ENCODE data around the gene CFDP1. TPM values are rescaled to one million over a fixed set of nuclear protein-coding genes. Genes with fewer than 3 reads are reported as not detected.

The CFDP1 gene
- total RNA-seq, 1 donor from 2014 or later, result 51.0 TPM

DNA sequence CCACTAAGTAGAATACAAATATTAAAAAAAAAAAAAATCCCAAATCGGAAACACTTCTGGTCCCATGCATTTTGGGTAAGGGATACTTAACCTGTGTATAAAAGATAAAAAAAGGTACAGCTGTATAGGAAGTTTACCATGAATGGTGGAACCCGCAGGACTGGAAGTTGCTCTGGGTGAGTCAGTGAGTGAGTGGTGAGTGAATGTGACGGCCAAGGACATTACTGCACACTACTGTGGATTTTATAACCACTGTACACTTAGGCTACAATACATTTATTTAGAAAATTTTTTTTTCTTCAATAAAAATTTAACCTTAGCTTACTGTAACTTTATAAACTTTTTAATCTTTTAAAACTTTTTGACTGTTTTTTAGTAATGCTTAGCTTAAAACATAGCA lies 110.6 kb downstream of the CFDP1 start:
- no peak for DNase-seq (ENCODE audit: low read depth, low spot score)

DNA sequence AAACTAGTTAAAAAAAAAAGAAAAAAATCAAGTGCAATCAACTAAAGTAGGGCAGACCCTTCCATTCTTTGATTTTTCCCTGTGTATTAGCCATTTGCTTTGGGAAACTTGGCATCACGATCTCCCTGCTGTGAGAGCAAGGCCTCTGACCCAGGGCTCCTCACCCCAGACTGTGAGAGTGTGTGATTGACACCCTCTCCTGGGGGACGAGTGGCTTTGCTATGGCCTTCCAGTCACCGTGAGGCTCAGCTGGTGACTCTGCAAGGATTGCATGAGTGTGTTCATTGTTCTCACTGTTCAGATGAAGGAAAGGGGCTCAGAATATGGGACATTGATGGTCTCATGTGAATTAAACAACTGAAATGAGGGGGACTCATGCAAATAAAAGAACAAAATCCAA lies 112.9 kb downstream of the CFDP1 start:
- DNase-seq (ENCODE audit: low read depth, low spot score), result no peak

DNA sequence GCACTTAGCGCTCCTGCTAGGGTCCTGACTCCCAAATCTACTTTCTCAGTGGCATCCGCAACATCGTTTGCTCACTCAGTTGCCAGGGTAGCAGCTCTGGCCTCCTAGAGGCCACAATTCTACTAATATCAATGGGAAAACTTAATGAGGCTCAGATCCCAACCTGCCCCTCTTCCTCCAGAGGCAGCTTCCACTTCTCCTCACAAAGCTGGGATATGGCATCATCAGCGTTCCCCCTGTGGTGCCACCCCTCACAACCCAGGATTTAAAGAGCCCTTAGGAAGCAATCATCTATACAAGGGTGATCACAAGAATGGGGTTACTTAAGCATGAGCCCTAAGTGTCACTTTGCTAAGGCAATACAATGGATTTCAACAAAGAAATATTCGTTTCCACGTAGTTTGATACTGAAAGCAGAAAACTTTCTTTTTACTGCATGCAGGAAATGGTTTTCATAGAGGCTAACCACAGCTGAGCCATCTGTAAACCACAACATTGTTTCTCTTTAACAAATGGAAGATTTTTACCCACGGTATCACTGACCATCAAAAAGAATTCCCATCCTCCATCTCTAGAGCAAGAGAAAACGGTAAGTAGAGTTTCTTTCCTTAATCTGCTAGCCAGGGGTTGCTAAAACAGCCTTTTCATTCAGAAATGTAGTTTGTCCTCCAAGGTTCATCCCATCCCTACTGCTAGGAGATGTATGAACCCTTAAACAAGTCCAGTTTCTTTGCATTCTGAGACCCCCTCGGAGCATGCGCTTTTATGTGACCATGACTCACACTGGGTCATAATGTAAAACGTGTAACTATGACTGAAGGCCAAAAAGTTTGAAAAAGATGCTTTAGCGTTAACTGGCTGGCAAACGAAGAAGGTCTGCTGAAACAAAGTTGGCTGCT lies 113.5 kb downstream of the CFDP1 start:
- no peak for DNase-seq (ENCODE audit: low read depth, low spot score)

DNA sequence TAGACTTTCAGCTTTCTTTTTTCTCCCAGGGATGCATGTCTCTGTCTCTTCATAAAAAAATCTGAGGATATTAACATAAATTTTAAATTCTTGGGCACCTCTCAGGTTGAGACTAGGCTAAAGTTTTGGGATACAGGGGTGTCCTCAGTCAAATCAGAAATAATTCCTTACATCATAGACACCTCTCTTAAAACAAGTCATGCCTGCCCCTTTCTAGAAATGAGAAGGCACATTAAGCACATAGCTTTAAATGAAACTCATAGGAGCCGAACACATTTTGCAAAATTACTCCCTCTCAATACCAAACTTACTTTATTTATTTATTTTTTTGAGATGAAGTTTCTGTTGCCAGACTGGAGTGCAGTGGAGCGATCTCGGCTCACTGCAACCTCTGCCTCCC lies 114.6 kb downstream of the CFDP1 start:
- DNase-seq (ENCODE audit: low read depth, low spot score), result no peak

DNA sequence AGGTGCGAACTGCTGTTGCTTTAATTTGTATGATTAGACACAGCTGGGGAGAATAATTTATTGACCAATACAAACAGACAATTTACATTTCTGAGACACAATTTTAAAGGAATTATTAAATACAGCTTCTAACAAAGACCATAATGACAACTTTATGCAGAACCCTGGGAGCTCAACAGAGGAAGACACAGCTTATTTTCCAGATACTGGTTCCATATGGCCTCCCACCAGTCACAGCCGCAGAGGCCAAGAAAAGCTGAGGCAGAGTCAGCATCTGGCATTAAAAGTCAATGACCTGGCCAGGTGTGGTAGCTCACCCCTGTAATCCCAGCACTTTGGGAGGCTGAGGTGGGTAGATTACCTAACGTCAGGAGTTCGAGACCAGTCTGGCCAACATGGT lies 115.8 kb downstream of the CFDP1 start:
- DNase-seq (ENCODE audit: low read depth, low spot score), result no peak

DNA sequence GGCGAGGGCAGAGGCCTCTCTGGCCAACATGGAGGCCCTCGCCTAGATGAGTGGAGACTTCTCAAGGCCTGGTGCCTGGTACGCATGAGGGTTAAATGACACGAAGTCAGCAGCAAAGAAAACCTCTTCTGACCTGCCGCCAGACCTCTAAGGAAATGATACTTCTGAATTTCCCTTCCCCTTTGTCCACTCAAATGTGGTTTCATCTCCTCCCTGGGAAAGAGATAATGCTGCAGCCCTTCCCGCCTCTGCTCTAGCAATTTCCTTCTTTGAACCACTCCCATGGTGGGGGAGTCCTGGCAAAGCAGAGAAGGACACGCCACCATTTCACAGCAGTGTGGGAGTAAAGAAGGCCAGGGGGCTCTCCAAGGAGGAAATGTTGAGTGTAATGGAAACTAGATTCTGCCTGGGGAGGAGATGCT lies 116.2 kb downstream of the CFDP1 start:
- no peak for DNase-seq (ENCODE audit: low read depth, low spot score)

DNA sequence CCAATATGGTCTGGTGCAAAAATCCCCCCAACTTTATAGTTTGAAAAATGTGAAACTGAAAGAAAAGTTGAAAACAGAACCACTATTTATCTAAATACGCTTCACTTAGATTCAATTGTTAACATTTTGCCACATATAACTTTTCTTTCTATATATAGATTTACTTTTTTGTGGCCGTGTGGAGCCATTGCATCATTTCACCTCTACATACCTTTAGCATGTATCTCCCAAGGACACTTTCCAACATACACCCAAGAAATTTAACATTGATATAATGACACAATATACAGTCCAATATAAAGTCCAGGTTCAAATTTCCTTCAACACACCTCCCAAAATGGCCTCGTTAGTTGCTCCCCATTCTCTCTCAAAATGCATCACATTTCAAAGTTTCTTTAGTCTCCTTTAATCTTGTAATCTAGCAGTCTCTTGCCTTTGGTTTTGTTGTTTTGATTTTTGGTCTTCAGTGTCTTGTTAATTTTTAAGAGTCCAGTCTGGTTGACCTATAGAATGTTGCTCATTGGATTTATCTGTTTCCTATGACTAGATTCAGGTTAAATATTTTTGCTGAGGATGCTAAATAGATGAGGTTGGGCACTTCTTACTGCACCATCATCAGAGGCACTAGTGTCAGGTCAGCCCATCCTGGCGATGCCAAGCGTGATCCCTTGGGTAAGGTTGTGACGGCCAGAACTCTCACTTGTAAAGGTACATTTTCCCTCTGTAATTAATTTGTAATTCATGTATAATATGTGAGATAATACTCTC lies 117.6 kb downstream of the CFDP1 start:
- DNase-seq (ENCODE audit: low read depth, low spot score), result no peak

DNA sequence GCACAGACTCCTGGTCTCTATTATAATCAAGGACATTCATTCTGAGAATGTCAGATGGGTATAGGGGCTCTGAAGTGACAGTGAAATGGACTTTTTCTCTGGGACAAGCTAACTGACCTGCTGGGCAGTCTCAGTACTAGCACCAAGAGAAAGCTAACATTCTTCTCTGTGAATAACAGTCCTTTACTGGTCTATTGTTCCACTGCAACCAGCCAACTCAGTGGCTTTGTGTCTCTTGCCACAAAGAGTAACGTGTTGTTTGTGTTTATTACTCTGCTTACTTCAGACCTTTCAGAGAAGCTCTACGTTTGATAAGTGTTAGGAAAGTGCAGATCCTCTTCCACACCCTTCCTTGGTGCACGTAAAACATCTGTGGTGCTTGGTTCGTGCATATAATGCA lies 120.4 kb downstream of the CFDP1 start:
- DNase-seq (ENCODE audit: low read depth, low spot score), result no peak

DNA sequence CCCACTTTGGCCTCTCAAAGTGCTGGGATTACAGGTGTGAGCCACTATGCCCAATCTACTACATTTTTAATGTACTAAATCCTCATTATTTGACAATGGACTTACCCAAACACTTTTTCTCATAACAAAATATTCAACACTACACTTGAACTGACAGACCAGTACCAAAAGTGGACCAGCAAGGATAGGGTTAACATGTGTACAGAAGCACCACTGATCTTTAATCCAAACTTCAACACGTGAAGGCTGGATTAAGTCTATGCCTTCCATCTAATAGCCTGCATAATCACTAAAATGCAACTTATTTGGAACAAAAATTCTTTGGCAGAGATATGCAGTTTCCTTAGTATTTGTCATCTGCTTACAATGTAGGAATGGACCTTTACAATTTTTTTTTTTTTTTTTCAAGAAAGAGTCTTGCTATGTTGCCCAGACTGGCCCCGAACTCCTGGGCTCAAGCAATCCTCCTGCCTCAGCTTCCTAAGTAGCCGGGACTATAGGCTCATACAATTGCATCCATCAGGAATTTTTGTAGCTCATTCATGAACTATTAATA lies 121.8 kb downstream of the CFDP1 start:
- no peak for DNase-seq (ENCODE audit: low read depth, low spot score)

DNA sequence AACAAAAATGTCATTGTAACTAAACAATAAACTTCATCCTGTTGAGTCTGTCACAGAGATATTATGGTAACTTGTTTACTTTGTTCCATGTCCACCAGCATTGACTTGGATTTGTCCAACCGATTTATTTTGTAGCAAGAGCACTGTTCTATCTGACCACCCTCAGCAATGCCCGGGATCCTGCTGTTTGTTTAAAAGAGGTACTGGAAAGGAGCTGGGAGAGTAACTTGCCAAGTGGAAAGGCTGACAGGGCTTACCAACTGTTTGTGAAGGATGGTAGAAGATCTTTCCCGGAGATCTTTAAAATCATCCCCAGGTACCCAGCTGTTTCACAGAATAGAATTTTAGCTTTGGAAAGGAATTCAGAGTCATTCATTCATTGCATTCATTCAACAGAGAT lies 122.8 kb downstream of the CFDP1 start:
- no peak for DNase-seq (ENCODE audit: low read depth, low spot score)

DNA sequence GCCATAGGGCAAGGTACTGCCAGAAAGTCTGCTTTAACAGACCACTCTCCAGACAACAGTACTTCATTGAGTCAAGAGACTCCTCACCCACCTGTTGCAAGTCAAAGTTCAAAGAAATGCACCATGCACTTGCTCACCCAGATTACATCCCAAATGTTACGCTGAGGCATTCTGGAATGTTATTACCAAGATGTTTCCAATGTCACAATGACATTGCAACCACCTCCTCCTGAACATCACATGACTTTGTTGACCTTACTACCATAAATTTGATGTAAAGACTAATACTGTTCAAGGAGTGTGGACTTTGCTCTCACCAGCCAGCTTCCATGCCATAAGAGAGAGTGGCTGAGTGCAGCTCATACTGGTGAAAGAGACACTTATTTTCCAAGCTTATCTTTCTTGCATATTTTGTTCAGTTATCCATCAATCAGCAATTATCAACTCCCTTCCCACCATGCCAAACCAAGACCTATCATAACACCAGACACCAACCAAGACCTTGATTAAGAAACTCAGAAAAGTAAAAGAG lies 123.3 kb downstream of the CFDP1 start:
- no peak for DNase-seq (ENCODE audit: low read depth, low spot score)

DNA sequence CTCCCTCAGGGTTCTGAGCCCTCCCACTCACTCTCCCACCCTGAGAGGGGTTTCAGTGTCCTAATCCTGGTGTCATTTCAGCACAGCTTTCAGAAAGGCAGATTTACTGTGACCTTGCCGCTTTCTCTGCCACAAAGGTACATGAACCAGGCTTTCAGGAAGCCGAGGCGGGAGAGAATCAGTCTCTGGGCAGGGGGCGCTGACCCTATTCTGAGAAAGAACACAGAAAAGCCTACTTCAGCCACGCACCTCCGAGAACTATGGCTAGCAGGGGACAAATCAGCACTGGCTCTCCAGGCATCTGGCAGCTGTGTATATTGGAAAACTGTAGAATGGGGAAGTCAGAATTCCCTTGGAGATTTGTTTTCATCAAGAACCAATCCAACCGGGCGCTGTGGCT lies 124.1 kb downstream of the CFDP1 start:
- DNase-seq (ENCODE audit: low read depth, low spot score), result no peak

DNA sequence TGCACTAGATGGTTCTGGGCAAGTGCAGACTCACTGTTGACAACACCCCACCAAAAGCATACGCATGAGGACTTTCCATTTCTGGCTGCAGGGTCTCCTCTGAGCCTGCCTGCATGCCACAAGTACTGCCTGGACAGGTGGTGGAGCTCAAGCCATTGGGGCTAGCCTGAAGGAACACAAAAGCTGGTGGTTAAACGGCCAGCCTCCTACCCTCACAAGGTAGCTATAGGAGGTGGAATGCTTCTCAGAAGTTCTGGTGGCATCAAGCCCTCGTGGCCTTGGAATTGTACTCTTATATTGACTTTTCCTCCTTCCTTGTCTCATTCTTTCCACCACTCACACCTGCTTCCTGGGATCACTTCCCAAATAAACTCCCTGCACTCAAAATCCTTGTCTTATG lies 125.3 kb downstream of the CFDP1 start:
- DNase-seq (ENCODE audit: low read depth, low spot score), result no peak

DNA sequence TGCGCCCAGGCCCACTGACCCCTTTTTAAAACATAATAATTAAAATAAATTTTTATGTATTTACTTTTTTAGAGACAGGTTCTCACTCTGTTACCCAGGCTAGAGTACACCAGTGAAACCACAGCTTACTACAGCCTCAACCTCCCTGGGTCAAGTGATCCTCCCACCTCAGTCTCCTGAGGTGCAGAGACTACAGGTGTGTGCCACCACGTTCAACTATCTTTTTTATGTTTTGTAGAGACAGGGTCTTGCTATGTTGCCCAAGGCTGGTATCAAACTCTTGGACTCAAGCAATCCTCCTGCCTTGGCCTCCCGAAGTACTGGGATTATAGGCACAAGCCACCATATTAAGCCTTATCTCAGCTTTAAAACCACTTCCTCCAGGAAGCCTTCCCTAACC lies 125.8 kb downstream of the CFDP1 start:
- DNase-seq (ENCODE audit: low read depth, low spot score), result no peak

DNA sequence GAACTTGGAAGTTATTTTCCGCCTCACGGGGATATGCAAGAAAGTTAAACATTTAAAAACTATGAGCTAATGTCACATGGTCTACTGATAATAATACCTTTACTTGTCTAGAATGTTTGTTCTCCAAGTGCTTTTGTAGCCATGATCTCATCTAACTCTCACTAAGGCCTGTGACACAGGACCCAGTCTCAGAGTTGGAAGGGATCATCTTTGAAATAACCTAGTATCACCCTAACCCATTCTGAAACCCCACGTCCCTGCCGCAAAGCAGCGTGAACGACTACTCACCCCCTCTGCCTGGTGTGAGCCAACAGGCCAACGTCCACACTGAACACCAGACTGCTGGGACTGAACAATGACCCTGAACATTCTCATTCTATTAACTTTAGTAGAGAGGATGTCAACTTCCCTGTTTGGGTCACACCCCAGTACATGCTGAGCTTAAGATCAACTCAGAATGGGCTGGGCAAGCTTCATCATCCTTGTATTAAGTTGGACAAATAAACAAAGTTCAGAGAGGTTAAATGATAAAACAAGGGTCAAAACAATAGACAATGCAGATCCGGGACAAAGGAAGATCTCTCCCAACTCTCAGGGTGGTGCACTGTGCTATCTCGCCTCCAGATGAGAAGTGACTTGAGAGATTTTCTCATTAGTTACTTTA lies 127.1 kb downstream of the CFDP1 start:
- no peak for DNase-seq (ENCODE audit: low read depth, low spot score)

DNA sequence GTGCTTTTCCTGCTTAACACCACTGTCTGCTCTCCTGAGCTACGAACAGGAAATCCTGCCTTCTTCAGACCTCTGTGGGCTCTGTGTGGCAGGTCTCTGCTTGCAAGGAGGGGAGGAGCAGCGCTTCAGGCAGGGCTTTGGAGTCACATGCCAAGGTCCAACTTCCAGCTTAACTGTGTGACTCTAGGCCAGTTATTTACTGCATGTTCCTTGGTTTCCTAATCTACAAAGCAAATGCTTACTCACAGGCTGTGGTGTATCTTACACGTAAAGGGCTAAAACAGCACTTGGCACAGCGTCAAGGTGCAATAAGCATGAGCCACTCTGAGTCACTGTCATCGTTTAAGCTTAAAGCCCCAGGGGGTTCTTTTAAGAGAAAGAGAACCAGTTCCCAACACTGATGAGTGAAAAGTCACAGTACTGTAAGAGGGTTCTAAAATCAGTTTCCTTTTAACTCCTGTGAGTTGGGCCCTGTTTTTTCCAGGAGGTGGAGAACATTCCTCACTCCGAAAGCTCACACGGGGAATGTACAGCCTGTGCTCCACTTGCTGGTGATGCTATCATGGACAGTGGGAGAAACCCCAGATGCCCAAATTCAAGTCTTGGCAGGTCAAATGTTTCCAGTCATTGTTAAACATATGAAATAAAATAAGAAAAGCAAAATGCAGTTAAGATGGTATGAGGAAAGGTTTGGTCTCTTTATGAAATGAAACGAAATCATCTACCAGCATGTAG lies 127.8 kb downstream of the CFDP1 start:
- DNase-seq (ENCODE audit: low read depth, low spot score), result peak; percentile 97

DNA sequence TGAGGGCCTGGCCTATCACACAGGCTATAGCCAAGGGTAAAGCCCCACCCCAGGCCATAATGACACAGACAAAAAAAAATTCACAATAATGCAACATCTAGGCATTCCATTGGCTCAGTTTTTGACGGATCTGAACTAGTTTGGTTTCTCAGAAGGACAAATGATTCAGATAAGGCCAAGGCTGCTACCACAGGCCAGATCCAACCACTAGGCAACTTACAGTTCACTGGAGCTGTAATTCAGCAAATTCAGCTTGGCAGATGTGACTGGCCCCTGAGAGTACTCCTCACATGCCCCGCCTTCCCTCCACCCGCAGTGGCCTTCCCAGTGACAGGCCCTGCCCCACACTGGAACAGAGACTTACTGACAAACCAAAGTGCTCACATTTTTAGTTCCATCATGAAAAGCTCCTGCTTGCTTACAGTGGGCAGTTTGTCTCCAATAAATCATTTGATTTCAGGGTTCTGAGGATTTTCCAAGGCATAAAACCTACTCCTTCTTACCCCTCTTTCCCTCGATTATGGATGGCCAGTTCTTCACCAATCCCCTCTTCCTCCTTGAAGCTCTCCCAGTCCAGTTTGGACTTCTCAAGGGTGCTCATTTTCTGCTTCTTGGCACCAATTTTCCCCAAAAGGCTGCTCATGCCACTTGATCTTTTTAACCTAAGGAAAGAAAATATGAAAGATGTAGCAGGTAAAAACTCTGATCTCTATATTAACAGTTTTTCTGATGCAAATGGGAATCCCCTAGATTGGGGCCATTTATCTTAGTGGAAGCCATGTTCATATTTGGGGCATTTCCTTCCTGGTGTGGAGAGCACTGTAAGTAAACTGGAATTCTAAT lies 128.6 kb downstream of the CFDP1 start:
- no peak for DNase-seq (ENCODE audit: low read depth, low spot score)

DNA sequence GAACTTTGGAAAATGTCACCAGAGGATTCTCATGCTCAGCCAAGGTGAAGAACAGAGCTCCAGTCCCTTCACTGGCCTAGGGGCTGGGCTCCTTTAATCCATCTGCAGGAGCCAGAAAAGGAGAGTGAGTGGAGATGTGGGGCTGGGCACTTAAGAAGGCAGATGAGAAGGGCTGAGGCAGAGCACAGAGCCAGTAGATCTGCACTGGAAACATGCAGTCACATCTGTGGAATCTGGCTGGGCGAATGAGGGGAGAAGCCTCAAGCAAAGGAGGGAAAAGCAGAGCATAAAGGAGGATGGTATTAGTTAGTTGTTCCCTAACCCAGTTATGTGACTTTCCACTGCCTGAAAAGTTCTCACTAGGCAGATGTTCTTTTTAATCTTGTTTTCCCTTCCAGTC lies 131.5 kb downstream of the CFDP1 start:
- DNase-seq (ENCODE audit: low read depth, low spot score), result no peak

DNA sequence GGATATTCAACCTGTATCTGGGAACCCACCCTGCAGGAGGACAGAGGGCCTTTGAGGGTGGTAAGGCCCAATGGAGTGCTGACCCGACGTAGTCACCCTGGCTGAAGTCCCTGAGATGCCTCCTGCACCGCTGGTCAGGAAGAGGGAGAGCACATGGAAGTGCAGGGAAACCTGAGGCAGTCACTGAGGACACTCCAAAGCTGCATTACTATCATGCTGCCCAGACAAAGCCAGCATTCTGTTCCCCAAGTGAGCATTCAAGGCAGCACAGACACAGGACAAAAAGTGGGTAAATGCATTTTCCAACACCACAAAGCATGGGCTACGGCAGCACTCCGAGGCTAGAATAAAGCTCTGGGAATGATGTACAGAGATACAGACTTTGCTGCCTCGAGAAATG lies 135.0 kb downstream of the CFDP1 start:
- DNase-seq (ENCODE audit: low read depth, low spot score), result no peak

DNA sequence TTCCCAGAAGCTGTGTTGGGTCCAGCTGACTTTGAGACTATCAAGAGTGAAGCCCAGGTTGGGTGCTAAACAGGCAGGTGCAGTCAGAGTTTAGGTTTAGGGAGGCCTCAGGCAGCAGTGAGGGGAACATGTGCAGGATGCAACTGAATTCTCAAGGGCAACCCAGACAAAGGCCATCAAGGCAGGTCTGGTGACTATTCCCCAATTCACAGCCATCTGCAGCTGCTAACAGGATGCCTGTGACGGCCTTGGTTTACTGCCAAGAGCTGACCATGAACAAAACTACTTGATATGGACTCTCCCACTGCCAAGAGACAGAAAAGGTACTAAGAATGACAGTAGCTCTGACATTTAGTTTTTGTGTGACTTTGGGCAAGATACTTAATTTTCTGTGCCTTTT lies 136.7 kb downstream of the CFDP1 start:
- peak; percentile 60 for DNase-seq (ENCODE audit: low read depth, low spot score)
